WTC11 (cell line): ENCODE measurements around the gene LRRC8C. TPM values are rescaled to one million over a fixed set of nuclear protein-coding genes. Genes with fewer than 3 reads are reported as not detected.

Experiments used
- ATAC-seq: fragments of 200-7000 bp; cut with Tn5 transposase; 2 replicates; pipeline ENCODE4 v1.10.0; 2021; ENCODE audit warnings: mild to moderate bottlenecking, moderate library complexity
- CTCF ChIA-PET: fragments of 300-600 bp; sonication (Branson Sonifier 250); formaldehyde crosslinking; loops from one replicate; lab custom pipeline; 2021; ENCODE audit warnings: antibody characterized with exemption; lab: Charles Lee
- POLR2A ChIA-PET: fragments of 350-600 bp; sonication (Branson Sonifier 250); formaldehyde crosslinking; loops from one replicate; lab custom pipeline; 2021; ENCODE audit warnings: antibody characterized with exemption; lab: Charles Lee
- DNase-seq: peaks from one replicate; pipeline ENCODE4 v3.0.0; 2021; ENCODE audit warnings: low spot score
- H3K27ac Mint-ChIP-seq: 2 replicates; pipeline ENCODE4 v1.8.0; 2021; ENCODE audit warnings: mixed read lengths
- H3K27me3 Mint-ChIP-seq: 2 replicates; pipeline ENCODE4 v1.8.0; 2021; ENCODE audit warnings: low read depth, mild to moderate bottlenecking, moderate library complexity, mixed read lengths
- H3K36me3 Mint-ChIP-seq: 2 replicates; pipeline ENCODE4 v1.8.0; 2021; ENCODE audit warnings: mixed read lengths
- H3K4me1 Mint-ChIP-seq: 2 replicates; pipeline ENCODE4 v1.8.0; 2022; ENCODE audit warnings: mixed read lengths
- H3K4me3 Mint-ChIP-seq: 2 replicates; pipeline ENCODE4 v1.8.0; 2021; ENCODE audit warnings: mild to moderate bottlenecking, moderate library complexity, mixed read lengths
- H3K9me3 Mint-ChIP-seq: 2 replicates; pipeline ENCODE4 v1.8.0; 2021; ENCODE audit warnings: mixed read lengths
- ATF1 ChIP-seq: sonication (generic); formaldehyde crosslinking; IDR thresholded peaks from 2 replicates; pipeline ENCODE4 v1.8.1; 2023; ENCODE audit warnings: mild to moderate bottlenecking, moderate library complexity, missing genetic modification reagents
- CDX4 ChIP-seq: fragments of 250-450 bp; sonication (Bioruptor Pico); IDR thresholded peaks from 2 replicates; pipeline ENCODE4 v1.9.0; 2021; ENCODE audit warnings: moderate library complexity, mild to moderate bottlenecking, inconsistent platforms, borderline replicate concordance
- ELF4 ChIP-seq: sonication (generic); formaldehyde crosslinking; IDR thresholded peaks from 2 replicates; pipeline ENCODE4 v1.8.1; 2022; ENCODE audit warnings: low read depth, mild to moderate bottlenecking, moderate library complexity, missing genetic modification reagents
- FOXP4 ChIP-seq: sonication (generic); formaldehyde crosslinking; IDR thresholded peaks from 2 replicates; pipeline ENCODE4 v1.8.0; 2022; ENCODE audit warnings: mild to moderate bottlenecking, missing genetic modification reagents
- GRHL2 ChIP-seq: fragments of 250-450 bp; sonication (Bioruptor Pico); IDR thresholded peaks from 2 replicates; pipeline ENCODE4 v1.8.0; 2022; ENCODE audit warnings: mild to moderate bottlenecking, moderate library complexity; ENCODE audit not compliant: insufficient replicate concordance, severe bottlenecking
- JAZF1 ChIP-seq: fragments of 250-450 bp; sonication (Bioruptor Pico); IDR thresholded peaks from 2 replicates; pipeline ENCODE4 v1.9.0; 2021; ENCODE audit warnings: moderate library complexity, mild to moderate bottlenecking, inconsistent platforms
- KAT7 ChIP-seq: sonication (generic); formaldehyde crosslinking; IDR thresholded peaks from 2 replicates; pipeline ENCODE4 v1.8.1; 2023; ENCODE audit warnings: missing genetic modification reagents, mild to moderate bottlenecking, borderline replicate concordance
- MAX ChIP-seq: sonication (generic); formaldehyde crosslinking; IDR thresholded peaks from 2 replicates; pipeline ENCODE4 v1.8.0; 2022; ENCODE audit warnings: mild to moderate bottlenecking, missing genetic modification reagents
- NFATC4 ChIP-seq: fragments of 250-450 bp; sonication (Bioruptor Pico); IDR thresholded peaks from 2 replicates; pipeline ENCODE4 v1.9.0; 2021; ENCODE audit warnings: mild to moderate bottlenecking
- NFE2L1 ChIP-seq: sonication (generic); formaldehyde crosslinking; IDR thresholded peaks from 2 replicates; pipeline ENCODE4 v1.8.1; 2023; ENCODE audit warnings: missing genetic modification reagents
- NR1H2 ChIP-seq: sonication (generic); formaldehyde crosslinking; IDR thresholded peaks from 2 replicates; pipeline ENCODE4 v1.9.0; 2021; ENCODE audit warnings: mild to moderate bottlenecking, moderate library complexity, missing genetic modification reagents
- SMAD4 ChIP-seq: sonication (generic); formaldehyde crosslinking; IDR thresholded peaks from 2 replicates; pipeline ENCODE4 v1.8.0; 2022; ENCODE audit warnings: mild to moderate bottlenecking, missing genetic modification reagents
- TEAD4 ChIP-seq: sonication (generic); formaldehyde crosslinking; IDR thresholded peaks from 2 replicates; pipeline ENCODE4 v1.8.0; 2022; ENCODE audit warnings: mild to moderate bottlenecking, missing genetic modification reagents
- USF1 ChIP-seq: sonication (generic); formaldehyde crosslinking; IDR thresholded peaks from 2 replicates; pipeline ENCODE4 v1.8.0; 2022; ENCODE audit warnings: mild to moderate bottlenecking, missing genetic modification reagents
- ZNF121 ChIP-seq: sonication (generic); formaldehyde crosslinking; IDR thresholded peaks from 2 replicates; pipeline ENCODE4 v1.8.0; 2023; ENCODE audit warnings: missing genetic modification reagents
- ZNF263 ChIP-seq: sonication (generic); formaldehyde crosslinking; IDR thresholded peaks from 2 replicates; pipeline ENCODE4 v1.8.1; 2022; ENCODE audit warnings: low read depth, mild to moderate bottlenecking, moderate library complexity, missing genetic modification reagents
- ZSCAN18 ChIP-seq: fragments of 250-450 bp; sonication (Bioruptor Pico); IDR thresholded peaks from 2 replicates; pipeline ENCODE4 v2.1.2; 2022; ENCODE audit warnings: mild to moderate bottlenecking, moderate library complexity
- total RNA-seq: library from RNA; stranded (reverse); gene quantifications from 3 replicates; pipeline ENCODE4 v1.2.3, GENCODE V29; 2021
- TF ChIP-seq, protein P1 (sequence below): sonication (generic); formaldehyde crosslinking; IDR thresholded peaks from 2 replicates; pipeline ENCODE4 v1.8.0; 2022; ENCODE audit warnings: mild to moderate bottlenecking, missing genetic modification reagents
- TF ChIP-seq, protein P2 (sequence below): fragments of 250-450 bp; sonication (Bioruptor Pico); conservative IDR thresholded peaks from 2 replicates; pipeline ENCODE4 v1.9.0; 2021; ENCODE audit warnings: mild to moderate bottlenecking

LRRC8C gene
- total RNA-seq, 1 experiment from 2014 or later = 1.8 TPM

DNA sequence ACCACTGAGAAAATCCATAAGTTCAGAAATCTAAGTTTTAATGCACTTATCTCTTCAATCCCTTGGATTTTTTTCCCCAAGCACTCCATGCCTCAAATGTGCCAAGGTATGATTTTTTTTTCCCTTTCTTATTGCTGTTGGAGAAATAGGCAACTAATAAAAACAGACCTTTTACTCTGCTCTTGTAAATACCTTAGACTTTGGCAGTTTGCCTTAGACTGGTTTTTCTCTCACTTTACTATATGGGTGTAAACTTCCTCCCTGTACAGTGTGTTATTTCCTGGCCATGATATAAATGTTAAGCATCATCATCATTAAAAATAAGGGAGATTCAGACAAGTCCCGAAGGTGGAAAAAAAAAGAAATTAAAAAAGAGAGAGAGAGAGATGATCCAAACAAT is 65.7 kb downstream of the LRRC8C start (continued):
- no peak for TF ChIP-seq ZSCAN18 (CRISPR knock-in tag)
- TF ChIP-seq GRHL2 (CRISPR knock-in tag) = no peak
- no peak for TF ChIP-seq ZNF121 (CRISPR knock-in tag)
- no peak for TF ChIP-seq KAT7 (CRISPR knock-in tag)
- no peak for TF ChIP-seq TEAD4 (CRISPR knock-in tag)
- TF ChIP-seq FOXP4 (CRISPR knock-in tag) = no peak
- no peak for TF ChIP-seq ZNF263 (CRISPR knock-in tag)
- TF ChIP-seq ATF1 (CRISPR knock-in tag) = no peak
- TF ChIP-seq SMAD4 = no peak
- TF ChIP-seq, protein P1, sequence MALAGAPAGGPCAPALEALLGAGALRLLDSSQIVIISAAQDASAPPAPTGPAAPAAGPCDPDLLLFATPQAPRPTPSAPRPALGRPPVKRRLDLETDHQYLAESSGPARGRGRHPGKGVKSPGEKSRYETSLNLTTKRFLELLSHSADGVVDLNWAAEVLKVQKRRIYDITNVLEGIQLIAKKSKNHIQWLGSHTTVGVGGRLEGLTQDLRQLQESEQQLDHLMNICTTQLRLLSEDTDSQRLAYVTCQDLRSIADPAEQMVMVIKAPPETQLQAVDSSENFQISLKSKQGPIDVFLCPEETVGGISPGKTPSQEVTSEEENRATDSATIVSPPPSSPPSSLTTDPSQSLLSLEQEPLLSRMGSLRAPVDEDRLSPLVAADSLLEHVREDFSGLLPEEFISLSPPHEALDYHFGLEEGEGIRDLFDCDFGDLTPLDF (CRISPR knock-in tag) = no peak

GRCh38 chr1:89699451-89699986 is 66.6 kb downstream of the LRRC8C start:
- CTCF ChIA-PET = no interaction called here
- Mint-ChIP-seq H3K4me1 (no peaks in the 10 kb centered on the region), H3K36me3 (no peaks in the 10 kb centered on the region), H3K27ac (no peak overlapping the region), H3K9me3 (no peaks in the 10 kb centered on the region), H3K27me3 (no peaks in the 10 kb centered on the region), H3K4me3 (no peak overlapping the region)
- TF ChIP-seq KAT7 (CRISPR knock-in tag) = no peak
- no peak for TF ChIP-seq MAX
- TF ChIP-seq CDX4 = no peak
- no peak for TF ChIP-seq NR1H2 (CRISPR knock-in tag)
- no peak for TF ChIP-seq ATF1 (CRISPR knock-in tag)
- TF ChIP-seq ELF4 = no peak
- TF ChIP-seq NFE2L1 (CRISPR knock-in tag) = no peak
- TF ChIP-seq NFATC4 (CRISPR knock-in tag) = no peak
- no peak for TF ChIP-seq ZSCAN18 (CRISPR knock-in tag)
- no peak for TF ChIP-seq ZNF121 (CRISPR knock-in tag)
- no peak for TF ChIP-seq JAZF1 (CRISPR knock-in tag)
- TF ChIP-seq USF1 (CRISPR knock-in tag) = no peak
- TF ChIP-seq, protein P2, sequence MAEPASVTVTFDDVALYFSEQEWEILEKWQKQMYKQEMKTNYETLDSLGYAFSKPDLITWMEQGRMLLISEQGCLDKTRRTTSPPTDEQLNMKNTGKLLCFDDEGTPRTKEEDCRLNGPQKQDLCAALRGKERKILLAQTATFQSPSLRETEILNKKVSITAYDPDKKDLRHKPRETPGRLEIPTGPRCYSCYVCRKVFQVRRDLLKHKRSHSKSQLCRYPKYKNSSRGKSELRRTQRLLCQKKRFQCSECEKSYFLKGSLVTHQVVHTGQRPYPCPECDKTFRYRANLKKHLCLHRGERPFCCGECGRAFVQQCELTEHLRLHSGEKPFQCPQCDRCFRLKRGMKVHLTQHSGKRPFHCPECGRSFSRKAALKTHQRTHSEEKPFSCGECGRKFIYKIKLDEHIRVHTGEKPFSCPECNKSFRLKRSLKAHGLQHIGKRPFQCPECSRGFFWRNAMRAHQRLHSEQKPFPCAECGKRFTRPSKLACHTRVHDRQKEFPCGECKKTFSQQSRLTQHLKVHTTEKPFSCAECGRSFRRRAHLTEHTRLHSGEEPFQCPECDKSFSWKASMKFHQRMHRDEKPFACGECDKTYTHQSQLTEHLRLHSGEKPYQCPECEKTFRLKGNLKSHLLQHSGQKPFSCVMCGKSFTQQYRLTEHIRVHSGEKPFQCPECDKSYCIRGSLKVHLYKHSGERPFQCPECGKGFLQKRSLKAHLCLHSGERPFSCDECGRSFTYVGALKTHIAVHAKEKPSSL (CRISPR knock-in tag) = no peak
- POLR2A ChIA-PET = no interaction called here
- ATAC-seq (no peak), DNase-seq (no peak)
